ENCODE results near the gene MSTN. TPM values are rescaled to one million over a fixed set of nuclear protein-coding genes. Genes with fewer than 3 reads are reported as not detected.

The MSTN gene
- total RNA-seq, 1 experiment from 2014 or later: not detected

- Mint-ChIP-seq H3K4me1 (peaks cover 6 to 8% of the 10 kb centered on the region in 2 experiments), H3K4me3 (no peak overlapping the region), H3K27me3 (ENCODE audit: low read depth) (no peaks in the 10 kb centered on the region), H3K27ac (no peak overlapping the region), H3K9me3 (peaks cover 0 to under 1% of the 10 kb centered on the region in 2 experiments; a peak in 1 of 5 replicates), H3K36me3 (ENCODE audit: insufficient read depth in 1 of 3, low read depth in 3 of 3) (no peaks in the 10 kb centered on the region)
- no peak overlapping the region for H2BK20ac ChIP-seq (ENCODE audit: low read depth, low read length, poor library complexity, severe bottlenecking)
- no peak overlapping the region for H3K27ac ChIP-seq (ENCODE audit: insufficient read length, low read depth, low read length)
- no CpG with 5 or more reads among the region's 1 CpG for WGBS (ENCODE audit: extremely low coverage, insufficient read length, low lambda C conversion rate)
- H3K79me2 ChIP-seq (ENCODE audit: insufficient read depth, low read length): no peaks in the 10 kb centered on the region
- no peak overlapping the region for H2BK12ac ChIP-seq (ENCODE audit: insufficient read length, low read depth, low read length)
- no peak overlapping the region for H3K56ac ChIP-seq (ENCODE audit: insufficient read length, low read depth, low read length)
- DNase-seq: no peak
- H3K9me3 ChIP-seq (ENCODE audit: control insufficient read depth, low read depth, low read length): no peaks in the 10 kb centered on the region
- no peak overlapping the region for H2AK5ac ChIP-seq (ENCODE audit: insufficient read length, low read length)
- no peak overlapping the region for H3K4ac ChIP-seq (ENCODE audit: low read depth, low read length)
- no peak overlapping the region for H2AFZ ChIP-seq (ENCODE audit: low read length)
- no peak overlapping the region for H3T11ph ChIP-seq (ENCODE audit: low read length)
- H4K5ac ChIP-seq (ENCODE audit: insufficient read length, low read depth, low read length): no peak overlapping the region
- H3K4me1 ChIP-seq (ENCODE audit: insufficient read depth, low read length): no peaks in the 10 kb centered on the region
- no peak overlapping the region for H4K8ac ChIP-seq (replicated peaks; ENCODE audit: insufficient read length, low read depth, low read length)
- no peak for TF ChIP-seq CTCF (conservative IDR thresholded peaks at IDR 0.05)
- H3K18ac ChIP-seq (ENCODE audit: insufficient read length, low read depth, low read length): no peak overlapping the region
- H3K23ac ChIP-seq (ENCODE audit: insufficient read length, low read depth, low read length): no peak overlapping the region
- no peaks in the 10 kb centered on the region for H3K23me2 ChIP-seq (ENCODE audit: insufficient read length, low read depth, low read length, poor library complexity, severe bottlenecking)
- no peaks in the 10 kb centered on the region for H4K20me1 ChIP-seq (ENCODE audit: control insufficient read depth, insufficient read depth, insufficient read length)
- H2BK120ac ChIP-seq (ENCODE audit: low read depth, low read length, poor library complexity, severe bottlenecking): no peak overlapping the region
- no peak overlapping the region for H3K4me2 ChIP-seq (ENCODE audit: insufficient read depth, insufficient read length, low read length)
- no peak overlapping the region for H2BK5ac ChIP-seq (ENCODE audit: insufficient read length, low read length)
- H3K9ac ChIP-seq (ENCODE audit: extremely low read depth, insufficient read length, low read length): no peak overlapping the region
- H2BK15ac ChIP-seq (ENCODE audit: low read depth, low read length): no peak overlapping the region
- H3K79me1 ChIP-seq (ENCODE audit: insufficient read depth, low read depth, low read length, poor library complexity, severe bottlenecking): no peaks in the 10 kb centered on the region
- no peaks in the 10 kb centered on the region for H3K27me3 ChIP-seq (ENCODE audit: insufficient read depth, low read length)
- no peak overlapping the region for H4K91ac ChIP-seq (ENCODE audit: insufficient read length, low read depth, low read length)
- no peak overlapping the region for H3K14ac ChIP-seq (ENCODE audit: insufficient read depth, low read length)
These were observed 19.6 kb upstream of the MSTN start for GRCh38 chr2:190082118-190082517.
